Suprapubic skin (tissue), 4 donors: ENCODE measurements around the gene PDGFC. TPM values are rescaled to one million over a fixed set of nuclear protein-coding genes. Genes with fewer than 3 reads are reported as not detected.

ENCODE experiments used
- DNase-seq, 2 donors: peaks; one replicate each; pipeline ENCODE4 v3.0.0-alpha.2; 2019; ENCODE audit warnings: low spot score in 2 of 2
- H3K27ac ChIP-seq: fragments of 200-600 bp; sonication (generic); one replicate; pipeline ENCODE4 v1.5.1; 2019
- H3K27me3 ChIP-seq: fragments of 200-600 bp; sonication (generic); one replicate; pipeline ENCODE4 v1.5.1; 2019
- H3K36me3 ChIP-seq: fragments of 200-600 bp; sonication (generic); one replicate; pipeline ENCODE4 v1.5.1; 2019
- H3K4me1 ChIP-seq: fragments of 200-600 bp; sonication (generic); one replicate; pipeline ENCODE4 v1.5.1; 2019
- H3K4me3 ChIP-seq: fragments of 200-600 bp; sonication (generic); one replicate; pipeline ENCODE4 v1.5.1; 2019; ENCODE audit warnings: mild to moderate bottlenecking
- H3K9me3 ChIP-seq: fragments of 200-600 bp; sonication (generic); one replicate; pipeline ENCODE4 v1.5.1; 2019
- CTCF ChIP-seq, 2 donors: fragments of 200-600 bp in 1 of 2; fragments of 450-650 bp in 1 of 2; sonication (generic) in 1 of 2; IDR thresholded peaks; one replicate each; pipeline ENCODE4 v1.5.1; 2016 to 2019; ENCODE audit warnings: antibody characterized with exemption in 2 of 2, mild to moderate bottlenecking in 1 of 2, moderate library complexity in 1 of 2
- EP300 ChIP-seq: sonication (generic); formaldehyde crosslinking; IDR thresholded peaks from one replicate; pipeline ENCODE4 v1.6.1; 2017; ENCODE audit warnings: antibody characterized with exemption
- POLR2A ChIP-seq, 2 donors: fragments of 450-650 bp; IDR thresholded peaks; one replicate each; pipeline ENCODE4 v1.6.1; 2017; ENCODE audit warnings: antibody characterized with exemption in 2 of 2, mild to moderate bottlenecking in 2 of 2, moderate library complexity in 2 of 2
- POLR2AphosphoS5 ChIP-seq, 3 donors: sonication (generic); formaldehyde crosslinking; IDR thresholded peaks; one replicate each; pipeline ENCODE4 v1.6.1; 2017; ENCODE audit warnings: antibody characterized with exemption in 3 of 3
- WGBS: methylation state at CpG from one replicate; pipeline ENCODE4 v1.1.5; 2018; 5-methylcytosine and 5-hydroxymethylcytosine counted together
- total RNA-seq, 4 donors: library from RNA; depleted of rRNA; stranded (reverse); fragments of >200 nt; gene quantifications; one replicate each; pipeline ENCODE4 v1.1.0, GENCODE V29; 2016

PDGFC gene
- 10 to 100 TPM; 12.0 to 26.4 (median 22.4) TPM for total RNA-seq

- peak in 1 of 2 donors; percentile 57 for TF ChIP-seq POLR2A (IDR thresholded peaks at IDR 0.05)
- no peak for TF ChIP-seq EP300
- peak in 1 of 2 donors; percentile 56 for TF ChIP-seq CTCF (IDR thresholded peaks at IDR 0.05)
- TF ChIP-seq POLR2AphosphoS5 (IDR thresholded peaks at IDR 0.05), result peak in 1 of 3 donors; percentile 51
- peaks cover 44% of the 10 kb centered on the region for H3K4me1 ChIP-seq
- H3K36me3 ChIP-seq, result no peaks in the 10 kb centered on the region
- H3K27me3 ChIP-seq, result no peaks in the 10 kb centered on the region
- DNase-seq, result peak; percentile 87 to 88
- H3K9me3 ChIP-seq, result no peaks in the 10 kb centered on the region
- under 1% methylated on average over 22 of the region's 60 CpGs for WGBS
- peak within 1 kb of the TSS; percentile 95 for H3K27ac ChIP-seq
- H3K4me3 ChIP-seq, result peak within 1 kb of the TSS; percentile 88
Measured at GRCh38 chr4:156971676-156972378, at the start of gene PDGFC. PDGFC (minus strand) TSS chr4:156971799; CDS start chr4:156970903, 896 bp downstream.

- H3K36me3 ChIP-seq, result no peaks in the 10 kb centered on the region
- TF ChIP-seq POLR2A (IDR thresholded peaks at IDR 0.05) (no peak), EP300 (no peak), CTCF (IDR thresholded peaks at IDR 0.05) (no peak), POLR2AphosphoS5 (IDR thresholded peaks at IDR 0.05) (no peak)
- 95% methylated on average over 1 of the region's 1 CpG for WGBS
Measured at GRCh38 chr4:157020882-157021281, 49.3 kb upstream of the PDGFC start.

GRCh38 chr4:157018920-157019490, 47.4 kb upstream of the PDGFC start:
- no peak overlapping the region for H3K27ac ChIP-seq
- H3K27me3 ChIP-seq, result no peaks in the 10 kb centered on the region
- H3K36me3 ChIP-seq, result no peaks in the 10 kb centered on the region
- peaks cover 3% of the 10 kb centered on the region for H3K4me1 ChIP-seq
- no peaks in the 10 kb centered on the region for H3K9me3 ChIP-seq
- TF ChIP-seq CTCF (IDR thresholded peaks at IDR 0.05) (no peak), POLR2A (IDR thresholded peaks at IDR 0.05) (no peak), EP300 (no peak), POLR2AphosphoS5 (IDR thresholded peaks at IDR 0.05) (no peak)
- DNase-seq, result no peak
- H3K4me3 ChIP-seq, result no peak overlapping the region
- WGBS, result 85% methylated on average over 3 of the region's 3 CpGs

More at GRCh38 chr4:157020882-157021281, 49.3 kb upstream of the PDGFC start:
- H3K9me3 ChIP-seq, result no peaks in the 10 kb centered on the region
- H3K27ac ChIP-seq, result no peak overlapping the region
- H3K4me1 ChIP-seq, result no peaks in the 10 kb centered on the region
- no peak for DNase-seq
- H3K27me3 ChIP-seq, result no peaks in the 10 kb centered on the region
- no peak overlapping the region for H3K4me3 ChIP-seq

GRCh38 chr4:157014621-157015591, 43.3 kb upstream of the PDGFC start:
- Histone ChIP-seq H3K36me3 (no peaks in the 10 kb centered on the region), H3K4me3 (no peak overlapping the region), H3K9me3 (no peaks in the 10 kb centered on the region), H3K27me3 (no peaks in the 10 kb centered on the region), H3K27ac (no peak overlapping the region), H3K4me1 (peaks cover 3% of the 10 kb centered on the region)
- no peak for DNase-seq
- 72% methylated on average over 13 of the region's 13 CpGs for WGBS
- TF ChIP-seq CTCF (IDR thresholded peaks at IDR 0.05) (no peak), EP300 (no peak), POLR2AphosphoS5 (IDR thresholded peaks at IDR 0.05) (no peak), POLR2A (IDR thresholded peaks at IDR 0.05) (no peak)
